HL-60/S4 treated with retinoic acid at 250 ng/mL for 4 days and 3 days (cell line): ENCODE data around the gene KLHL1.

ENCODE experiments used
- in situ Hi-C: fragments of 300-500 bp; cut with MboI; formaldehyde crosslinking; loops from 2 replicates; pipeline ENCODE4 v1.7.0; 2022; ENCODE audit warnings: low sequenced_read_pairs

KLHL1 gene

GRCh38 chr13:70022646-70023045, 85.6 kb downstream of the KLHL1 start:
- in situ Hi-C loops = no loop called here

DNA sequence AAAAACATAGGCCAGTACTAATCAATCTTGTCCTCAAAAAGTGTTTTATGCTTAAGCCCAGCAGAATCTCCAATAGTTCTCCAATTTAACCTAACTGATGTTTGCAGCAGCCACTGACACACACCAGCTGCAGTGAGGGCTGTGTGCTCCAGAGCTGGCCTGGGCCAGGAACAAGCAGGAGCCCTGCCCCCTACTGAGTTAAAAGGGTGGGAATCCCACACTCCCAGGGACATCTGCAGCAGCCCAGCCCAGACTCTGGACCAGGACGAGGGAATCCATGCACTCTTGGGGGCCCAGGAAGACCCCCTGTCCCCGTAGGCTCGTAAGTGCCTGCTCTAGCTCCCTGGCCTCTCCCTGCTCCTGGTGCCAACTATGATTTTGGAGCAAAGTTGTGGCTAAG, 92.1 kb downstream of the KLHL1 start:
- in situ Hi-C loops = no loop called here

DNA sequence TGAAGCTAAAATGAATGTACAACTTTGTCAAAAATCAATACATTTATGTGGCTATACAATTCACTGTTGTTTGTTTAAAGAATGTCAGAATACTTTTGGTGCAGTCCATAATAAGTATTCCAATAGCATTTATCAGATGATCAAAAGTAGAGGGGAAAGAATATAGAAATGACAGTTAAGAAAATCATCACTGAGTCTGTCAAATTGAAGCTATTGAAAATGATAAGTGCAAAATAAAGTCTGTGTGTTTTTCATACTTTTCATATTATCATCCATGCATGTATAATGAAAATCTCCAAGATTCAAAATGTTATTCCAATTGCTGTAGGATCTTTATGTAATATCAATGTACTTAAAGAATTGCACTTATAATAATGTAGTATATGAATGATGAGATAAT, 93.9 kb downstream of the KLHL1 start:
- in situ Hi-C loops = no loop called here

DNA sequence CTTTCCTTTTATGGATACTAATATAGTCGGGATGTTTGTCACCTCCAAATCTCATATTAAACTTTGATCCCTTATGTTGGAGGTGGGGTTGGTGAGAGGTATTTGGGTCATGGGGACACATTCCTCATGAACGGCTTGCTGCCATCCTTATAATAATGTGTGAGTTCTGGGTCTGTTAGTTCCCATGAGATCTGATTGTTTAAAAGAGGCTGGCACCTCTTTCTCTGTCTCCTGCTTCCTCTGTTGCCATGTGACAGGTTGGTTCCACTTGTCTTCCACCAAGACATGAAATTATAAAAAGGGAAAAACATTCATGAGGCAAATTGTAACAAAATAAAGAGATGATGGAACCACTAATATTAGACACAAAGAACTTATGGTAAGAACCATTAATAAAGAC, 108.4 kb downstream of the KLHL1 start:
- in situ Hi-C loops = no loop called here

DNA sequence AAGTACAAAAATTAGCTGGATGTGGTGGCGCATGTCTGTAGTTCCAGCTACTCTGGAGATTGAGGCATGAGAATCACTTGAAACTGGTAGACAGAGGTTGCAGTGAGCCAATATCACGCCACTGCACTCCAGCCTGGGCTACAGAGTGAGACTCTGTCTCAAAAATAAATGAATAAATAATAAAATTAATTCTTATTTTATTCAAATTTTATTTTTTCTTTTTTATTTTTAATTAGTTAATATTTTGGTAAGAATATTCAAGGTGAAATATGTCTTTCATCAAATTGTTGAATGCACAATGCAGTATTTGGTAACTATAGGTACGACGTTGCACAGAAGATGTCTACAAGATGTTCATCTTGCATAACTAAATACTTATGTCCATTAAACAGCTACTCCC, 111.2 kb downstream of the KLHL1 start:
- in situ Hi-C loops = no loop called here

DNA sequence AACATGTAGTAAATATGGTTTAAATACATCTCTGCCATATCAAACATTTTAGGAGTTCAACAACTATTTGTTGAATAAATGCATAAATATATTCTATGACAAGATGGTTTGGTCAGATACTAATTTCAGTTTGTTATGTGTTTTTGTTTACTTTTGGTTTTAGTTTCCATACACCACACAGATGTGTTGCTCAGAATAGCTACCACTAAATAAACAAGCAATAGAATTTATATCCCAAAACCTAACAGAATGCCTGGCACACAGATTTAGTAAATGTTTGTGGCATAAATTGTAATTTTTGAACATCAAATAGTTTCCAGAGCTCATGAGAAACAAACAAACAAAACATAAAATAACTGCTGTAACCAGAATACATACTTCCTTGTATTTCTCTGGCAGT, 127.5 kb downstream of the KLHL1 start:
- in situ Hi-C loops = no loop called here

- in situ Hi-C loops = no loop called here
Observed at GRCh38 chr13:69975496-69975895, 132.8 kb downstream of the KLHL1 start.

DNA sequence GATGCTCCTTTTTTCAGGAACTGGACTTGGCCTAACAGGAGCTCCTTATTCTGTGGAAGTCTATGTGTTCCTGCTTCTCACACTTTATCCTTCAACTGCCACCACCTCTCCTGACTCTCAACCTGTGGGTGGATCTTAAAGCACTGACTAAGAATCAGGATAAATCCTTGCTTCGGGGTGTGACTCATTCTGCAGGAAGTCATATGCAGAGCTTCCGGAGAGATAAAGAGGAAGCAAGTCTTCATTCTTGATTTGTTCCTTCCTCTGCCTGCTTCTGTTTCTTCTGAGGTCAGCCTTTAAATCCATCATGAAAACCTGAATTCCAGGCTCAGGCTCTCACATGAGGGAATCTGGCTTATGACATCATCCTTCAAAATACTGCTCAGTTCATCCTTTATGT, 137.7 kb downstream of the KLHL1 start:
- in situ Hi-C loops = no loop called here

- in situ Hi-C loops = no loop called here
Observed at GRCh38 chr13:69959046-69959445, 149.2 kb downstream of the KLHL1 start.

GRCh38 chr13:69956839-69957238, 151.4 kb downstream of the KLHL1 start:
- in situ Hi-C loops = no loop called here

- in situ Hi-C loops = no loop called here
Observed at GRCh38 chr13:69956349-69956748, 151.9 kb downstream of the KLHL1 start.

DNA sequence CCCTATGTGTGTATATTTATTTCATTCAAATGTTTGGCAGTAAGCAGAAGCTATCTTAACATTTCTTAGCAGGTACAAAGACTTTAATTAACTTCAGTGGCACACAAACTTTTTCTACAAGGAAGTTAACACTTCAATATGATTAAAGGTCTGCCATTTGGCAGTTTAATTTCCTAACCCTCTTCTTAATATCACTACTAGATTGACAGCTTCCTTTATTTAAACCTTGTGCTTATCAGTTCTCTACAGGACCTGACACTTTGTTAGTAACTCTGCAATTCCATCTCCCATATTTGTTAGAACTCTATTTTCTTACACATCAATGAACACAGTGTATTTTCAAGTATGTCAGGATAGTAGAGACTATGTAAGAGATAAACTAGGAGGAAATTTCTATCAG, 153.0 kb downstream of the KLHL1 start:
- in situ Hi-C loops = no loop called here

GRCh38 chr13:69951412-69951811, 156.8 kb downstream of the KLHL1 start:
- in situ Hi-C loops = no loop called here

GRCh38 chr13:69950160-69950559, 158.1 kb downstream of the KLHL1 start:
- in situ Hi-C loops = no loop called here

- in situ Hi-C loops = no loop called here
Observed at GRCh38 chr13:69948016-69948415, 160.2 kb downstream of the KLHL1 start.

- in situ Hi-C loops = no loop called here
Observed at GRCh38 chr13:69947582-69947981, 160.7 kb downstream of the KLHL1 start.

DNA sequence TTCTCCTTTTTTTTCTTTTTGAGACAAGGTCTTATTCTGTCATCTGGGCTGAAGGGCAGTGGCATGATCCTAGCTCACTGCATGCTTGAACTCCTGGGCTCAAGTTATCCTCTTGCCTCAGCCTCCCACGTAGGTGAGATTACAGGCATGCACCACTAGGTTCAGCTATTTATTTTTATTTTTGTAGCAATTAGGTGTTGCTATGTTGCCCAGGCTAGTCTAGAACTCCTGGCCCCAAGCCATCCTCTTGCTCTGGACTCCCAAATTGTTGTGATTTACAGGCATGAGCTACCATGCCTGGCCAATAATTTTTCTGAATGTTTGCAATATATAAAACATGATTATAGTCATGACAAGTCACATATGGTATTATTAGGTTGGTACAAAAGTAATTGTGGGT, 161.7 kb downstream of the KLHL1 start:
- in situ Hi-C loops = no loop called here

GRCh38 chr13:69935043-69935442, 173.2 kb downstream of the KLHL1 start:
- in situ Hi-C loops = no loop called here

DNA sequence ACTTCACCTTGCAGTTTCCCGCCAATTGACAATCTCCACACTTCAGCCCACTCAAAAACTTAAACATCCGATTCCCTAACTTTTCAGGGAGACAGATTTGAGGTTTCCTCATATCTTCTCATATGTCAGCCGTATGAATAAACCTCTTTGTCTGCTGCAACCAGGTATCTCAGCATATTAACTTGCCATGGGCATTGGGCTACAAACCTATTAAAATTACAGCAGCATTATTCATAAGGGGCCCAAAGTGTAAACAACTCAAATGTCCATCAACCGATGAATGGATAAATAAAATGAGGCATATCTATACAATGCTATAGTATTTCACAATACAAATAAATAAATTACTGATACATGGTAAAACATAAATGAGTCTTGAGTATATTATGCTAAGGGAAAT, 180.0 kb downstream of the KLHL1 start:
- in situ Hi-C loops = no loop called here

- in situ Hi-C loops = no loop called here
Observed at GRCh38 chr13:69921156-69921555, 187.1 kb downstream of the KLHL1 start.

- in situ Hi-C loops = no loop called here
Observed at GRCh38 chr13:69912630-69913029, 195.6 kb downstream of the KLHL1 start.

DNA sequence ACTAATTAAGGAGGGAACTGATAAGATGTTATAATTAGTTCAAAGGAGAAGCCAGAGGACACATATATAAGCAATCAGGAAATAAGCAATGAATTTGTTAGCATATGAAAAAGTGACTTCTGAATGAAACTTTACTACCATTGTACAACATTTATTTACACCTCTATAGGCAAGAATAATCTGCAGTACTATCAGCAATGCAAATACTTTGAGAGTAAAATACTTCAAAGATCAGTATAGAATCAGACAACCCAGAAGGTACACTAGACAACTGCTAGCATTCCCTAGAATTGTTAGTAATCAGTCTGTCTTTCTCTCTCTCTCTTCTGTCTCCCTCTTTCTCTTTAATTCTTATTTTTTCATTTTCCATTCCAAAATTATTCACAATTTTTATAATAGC, 197.5 kb downstream of the KLHL1 start:
- in situ Hi-C loops = no loop called here

DNA sequence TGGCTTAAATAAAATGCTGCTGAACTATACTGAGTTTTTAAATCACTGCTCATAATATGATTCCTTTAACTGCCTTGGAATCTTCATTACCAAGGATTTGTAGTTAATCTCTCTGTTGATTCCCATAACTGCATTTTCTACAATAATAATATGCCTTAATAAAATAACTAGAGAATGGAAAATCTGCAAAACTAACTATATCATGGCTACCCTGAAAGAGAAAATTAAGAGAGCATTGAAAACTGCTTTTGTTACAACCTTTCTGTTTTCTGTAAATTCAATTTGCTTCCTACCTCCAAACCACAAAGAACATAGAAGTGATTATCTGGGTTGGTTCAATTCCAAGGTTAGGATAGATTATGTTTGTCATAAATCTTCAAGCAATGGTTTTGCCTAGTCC, 203.5 kb downstream of the KLHL1 start:
- in situ Hi-C loops = no loop called here

GRCh38 chr13:69903081-69903480, 205.2 kb downstream of the KLHL1 start:
- in situ Hi-C loops = no loop called here
